ENCODE data around the gene TBC1D1. TPM values are rescaled to one million over a fixed set of nuclear protein-coding genes. Genes with fewer than 3 reads are reported as not detected.

The TBC1D1 gene
- total RNA-seq, 1 donor from 2014 or later, result 181 TPM

Other genes with a start within 250 kb of the TBC1D1 start
- gene RELL1, start 204.7 kb upstream of the TBC1D1 start, total RNA-seq, result 71.7 and 171 TPM in 2 replicates
- gene PGM2, start 64.4 kb upstream of the TBC1D1 start, total RNA-seq, result 37.4 and 59.2 TPM in 2 replicates
- not detected in 2 replicates for gene PTTG2, start 69.3 kb downstream of the TBC1D1 start, total RNA-seq